Measurements from ENCODE around the gene PDHX.

- no peak for TF ChIP-seq POLR2AphosphoS5 (IDR thresholded peaks at IDR 0.05; ENCODE audit: borderline replicate concordance, low read depth, low read length)
- TF ChIP-seq EZH2 (IDR thresholded peaks at IDR 0.05): no peak
- TF ChIP-seq FOXP2 (optimal IDR thresholded peaks at IDR 0.05; ENCODE audit: control extremely low read depth, extremely low read length, insufficient read depth): no peak
Measured at GRCh38 chr11:34909955-34910354, 6.5 kb upstream of the PDHX start.

Data from SK-N-MC (cell line).